ENCODE measurements around the gene MYO1D. TPM values are rescaled to one million over a fixed set of nuclear protein-coding genes. Genes with fewer than 3 reads are reported as not detected.

The MYO1D gene
- total RNA-seq, 4 donors from 2014 or later, result 247 to 569 (median 444) TPM

GRCh38 chr17:32863559-32863958, 13.4 kb downstream of the MYO1D start:
- intact Hi-C loops (cut with DNase I; ENCODE audit: low total_unique reads), result no loop called here
- Histone ChIP-seq H3K4me1 (peaks cover 0 to 46% (median 15%) of the 10 kb centered on the region in 4 donors), H3K27me3 (no peaks in the 10 kb centered on the region), H3K36me3 (no peaks in the 10 kb centered on the region), H3K27ac (peak overlapping the region; percentile 62 to 67 (median 64)), H3K9me3 (no peaks in the 10 kb centered on the region), H3K4me3 (no peak overlapping the region)
- in situ Hi-C loops (cut with MboI; ENCODE audit: low pct_ligation_motif_present in 1 of 4, low pct_unique_long_range_greater_than_20kb in 1 of 4, low sequenced_read_pairs in 3 of 4), result no loop called here
- 41 to 58% methylated on average over 1 of the region's 1 CpG for WGBS, 2 donors (ENCODE audit: low coverage in 1 of 2)
- DNase-seq, result no peak
- TF ChIP-seq CTCF (IDR thresholded peaks at IDR 0.05), result no peak
- no peak for TF ChIP-seq POLR2A (IDR thresholded peaks at IDR 0.05)
- no peak for TF ChIP-seq EP300 (IDR thresholded peaks at IDR 0.05; ENCODE audit: low read depth)
- TF ChIP-seq POLR2AphosphoS5 (IDR thresholded peaks at IDR 0.05), result no peak

GRCh38 chr17:32862940-32863339, 14.0 kb downstream of the MYO1D start:
- Histone ChIP-seq H3K4me3 (no peak overlapping the region), H3K9me3 (no peaks in the 10 kb centered on the region), H3K36me3 (no peaks in the 10 kb centered on the region), H3K4me1 (peaks cover 0 to 46% (median 15%) of the 10 kb centered on the region in 4 donors), H3K27ac (peak overlapping the region; percentile 62 to 67 (median 64)), H3K27me3 (no peaks in the 10 kb centered on the region)
- TF ChIP-seq POLR2AphosphoS5 (IDR thresholded peaks at IDR 0.05) (no peak), POLR2A (IDR thresholded peaks at IDR 0.05) (no peak), EP300 (IDR thresholded peaks at IDR 0.05; ENCODE audit: low read depth) (no peak), CTCF (IDR thresholded peaks at IDR 0.05) (no peak)
- no peak for DNase-seq
- intact Hi-C loops (cut with DNase I; ENCODE audit: low total_unique reads), result no loop called here
- 89% methylated on average over 2 of the region's 2 CpGs for WGBS, 2 donors (ENCODE audit: low coverage in 1 of 2)
- in situ Hi-C loops (cut with MboI; ENCODE audit: low pct_ligation_motif_present in 1 of 4, low pct_unique_long_range_greater_than_20kb in 1 of 4, low sequenced_read_pairs in 3 of 4), result no loop called here

- in situ Hi-C loops (cut with MboI; ENCODE audit: low pct_ligation_motif_present in 1 of 4, low pct_unique_long_range_greater_than_20kb in 1 of 4, low sequenced_read_pairs in 3 of 4) (no loop called here), intact Hi-C loops (cut with DNase I; ENCODE audit: low total_unique reads) (no loop called here)
- DNase-seq, result no peak
- H3K36me3 ChIP-seq, result no peaks in the 10 kb centered on the region
- TF ChIP-seq POLR2A (IDR thresholded peaks at IDR 0.05) (no peak), EP300 (IDR thresholded peaks at IDR 0.05; ENCODE audit: low read depth) (no peak), POLR2AphosphoS5 (IDR thresholded peaks at IDR 0.05) (no peak), CTCF (IDR thresholded peaks at IDR 0.05) (no peak)
- H3K27me3 ChIP-seq, result no peaks in the 10 kb centered on the region
- no peak overlapping the region for H3K4me3 ChIP-seq
- H3K4me1 ChIP-seq, result peaks cover 0 to 46% (median 15%) of the 10 kb centered on the region in 4 donors
- 75 to 88% methylated on average over 4 of the region's 4 CpGs for WGBS, 2 donors (ENCODE audit: low coverage in 1 of 2)
- no peaks in the 10 kb centered on the region for H3K9me3 ChIP-seq
- no peak overlapping the region for H3K27ac ChIP-seq
Measured at GRCh38 chr17:32861981-32862380, 14.9 kb downstream of the MYO1D start.

GRCh38 chr17:32859857-32860525, 16.9 kb downstream of the MYO1D start:
- in situ Hi-C loops (cut with MboI; ENCODE audit: low pct_ligation_motif_present in 1 of 4, low pct_unique_long_range_greater_than_20kb in 1 of 4, low sequenced_read_pairs in 3 of 4) (no loop called here), intact Hi-C loops (cut with DNase I; ENCODE audit: low total_unique reads) (no loop called here)
- Histone ChIP-seq H3K9me3 (no peaks in the 10 kb centered on the region), H3K4me3 (no peak overlapping the region), H3K27me3 (no peaks in the 10 kb centered on the region), H3K36me3 (no peaks in the 10 kb centered on the region), H3K27ac (no peak overlapping the region), H3K4me1 (peaks cover 0 to 45% (median 22%) of the 10 kb centered on the region in 4 donors)
- no peak for DNase-seq
- WGBS, 2 donors (ENCODE audit: low coverage in 1 of 2), result 60 to 89% methylated on average over 1 to 2 of the region's 2 CpGs
- no peak for TF ChIP-seq POLR2A (IDR thresholded peaks at IDR 0.05)
- no peak for TF ChIP-seq POLR2AphosphoS5 (IDR thresholded peaks at IDR 0.05)
- TF ChIP-seq CTCF (IDR thresholded peaks at IDR 0.05), result no peak
